Prostate gland (tissue), 2 donors: ENCODE data around the gene IL6R. TPM values are rescaled to one million over a fixed set of nuclear protein-coding genes. Genes with fewer than 3 reads are reported as not detected.

Experiments used
- DNase-seq: peaks from one replicate; pipeline ENCODE4 v3.0.0-alpha.2; 2019; ENCODE audit warnings: low spot score
- H3K27ac ChIP-seq, 2 donors: fragments of 200-600 bp; sonication (generic); 2 replicates each; pipeline ENCODE4 v1.5.1; 2017 to 2019
- H3K27me3 ChIP-seq: fragments of 200-600 bp; sonication (generic); replicated peaks from 2 replicates; pipeline ENCODE4 v1.5.1; 2019; ENCODE audit not compliant: insufficient read depth
- H3K36me3 ChIP-seq, 2 donors: fragments of 200-600 bp; sonication (generic); 1 replicate in 1 of 2; 2 replicates in 1 of 2; pipeline versions ENCODE4 v1.5.1 to v1.8.1; 2017 to 2019
- H3K4me1 ChIP-seq: fragments of 200-600 bp; sonication (generic); replicated peaks from 2 replicates; pipeline ENCODE4 v1.5.1; 2019
- H3K4me3 ChIP-seq, 2 donors: fragments of 200-600 bp; sonication (generic); 2 replicates each; pipeline ENCODE4 v1.5.1; 2017 to 2019
- H3K9me3 ChIP-seq: fragments of 200-600 bp; sonication (generic); 2 replicates; pipeline ENCODE4 v1.5.1; 2017
- POLR2A ChIP-seq: fragments of 450-650 bp; IDR thresholded peaks from one replicate; pipeline ENCODE4 v1.6.1; 2016; ENCODE audit warnings: antibody characterized with exemption, mild to moderate bottlenecking
- POLR2AphosphoS5 ChIP-seq: sonication (generic); formaldehyde crosslinking; IDR thresholded peaks from one replicate; pipeline ENCODE4 v1.6.1; 2017; ENCODE audit warnings: antibody characterized with exemption
- WGBS: methylation state at CpG from one replicate; pipeline ENCODE4 v1.1.5; 2018; 5-methylcytosine and 5-hydroxymethylcytosine counted together
- intact Hi-C: fragments of 100-400 bp; cut with DNase I; formaldehyde crosslinking; loops from one replicate; pipeline ENCODE4 v1.14.2; 2022
- total RNA-seq, 2 donors: library from RNA; depleted of rRNA; stranded (reverse); fragments of >200 nt; gene quantifications; one replicate each; pipeline ENCODE4 v1.1.0, GENCODE V29; 2016
- TF ChIP-seq, protein P1 (sequence below), 4 experiments: fragments of 200-600 bp in 2 of 4; fragments of 450-650 bp in 2 of 4; sonication (generic) in 2 of 4; IDR thresholded peaks; 1 replicate in 3 of 4; 2 replicates in 1 of 4; pipeline ENCODE4 v1.5.1; 2016 to 2019; ENCODE audit warnings: antibody characterized with exemption in 4 of 4, mild to moderate bottlenecking in 2 of 4, moderate library complexity in 2 of 4

IL6R gene
- total RNA-seq, 2 donors from 2014 or later: 70.1 to 80.7 TPM

DNA sequence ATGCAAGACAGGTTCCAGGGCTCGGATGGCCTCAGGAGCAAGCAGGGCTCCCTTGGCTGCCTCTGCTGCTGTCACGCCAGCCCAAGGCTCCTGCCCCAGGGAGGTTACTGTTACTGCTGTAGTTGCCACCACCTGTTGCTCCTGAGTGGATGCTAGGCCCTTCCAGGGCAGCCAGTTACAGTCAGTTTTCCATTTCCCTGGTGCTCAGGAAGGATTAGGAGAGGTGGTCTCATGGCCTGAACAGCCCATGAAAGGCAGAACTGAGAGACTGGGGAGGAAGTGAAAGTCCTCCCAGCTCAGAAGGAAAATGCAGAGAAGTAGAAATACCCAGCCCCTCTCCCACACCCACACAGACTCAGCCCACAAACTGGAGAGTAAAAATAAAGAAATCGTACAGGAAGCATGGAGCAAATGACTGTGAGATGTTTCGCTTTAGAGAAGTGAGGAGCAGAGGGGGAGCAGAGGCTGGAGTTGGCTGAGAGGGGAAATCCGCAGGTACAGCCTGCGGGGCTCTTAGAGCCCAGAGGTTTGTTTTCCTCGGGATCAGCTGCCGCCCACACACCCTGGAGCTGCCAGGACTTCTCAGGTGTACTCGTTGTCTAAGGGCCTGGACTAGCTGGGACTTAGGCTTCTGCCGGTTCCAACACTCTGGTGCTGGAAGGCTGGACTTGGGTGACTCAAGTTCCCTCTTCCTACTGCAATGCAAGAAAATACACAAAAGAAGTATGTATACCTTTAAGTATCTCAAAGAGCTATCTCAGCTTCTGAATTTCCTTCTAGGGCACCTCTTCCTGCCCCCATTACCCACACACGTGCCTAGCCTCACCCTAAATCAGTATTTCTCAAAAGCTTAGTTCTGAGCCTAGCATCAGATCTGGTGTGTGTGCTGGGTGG lies 2.3 kb downstream of the IL6R start:
- DNase-seq: peak; percentile 77
- Histone ChIP-seq H3K9me3 (no peaks in the 10 kb centered on the region), H3K36me3 (no peaks in the 10 kb centered on the region), H3K4me3 (peak overlapping the region in 1 of 2 donors; percentile 84), H3K27me3 (no peaks in the 10 kb centered on the region), H3K4me1 (no peaks in the 10 kb centered on the region), H3K27ac (peak overlapping the region; percentile 97 to 98)
- TF ChIP-seq POLR2AphosphoS5: peak; percentile 48
- TF ChIP-seq, protein P1, sequence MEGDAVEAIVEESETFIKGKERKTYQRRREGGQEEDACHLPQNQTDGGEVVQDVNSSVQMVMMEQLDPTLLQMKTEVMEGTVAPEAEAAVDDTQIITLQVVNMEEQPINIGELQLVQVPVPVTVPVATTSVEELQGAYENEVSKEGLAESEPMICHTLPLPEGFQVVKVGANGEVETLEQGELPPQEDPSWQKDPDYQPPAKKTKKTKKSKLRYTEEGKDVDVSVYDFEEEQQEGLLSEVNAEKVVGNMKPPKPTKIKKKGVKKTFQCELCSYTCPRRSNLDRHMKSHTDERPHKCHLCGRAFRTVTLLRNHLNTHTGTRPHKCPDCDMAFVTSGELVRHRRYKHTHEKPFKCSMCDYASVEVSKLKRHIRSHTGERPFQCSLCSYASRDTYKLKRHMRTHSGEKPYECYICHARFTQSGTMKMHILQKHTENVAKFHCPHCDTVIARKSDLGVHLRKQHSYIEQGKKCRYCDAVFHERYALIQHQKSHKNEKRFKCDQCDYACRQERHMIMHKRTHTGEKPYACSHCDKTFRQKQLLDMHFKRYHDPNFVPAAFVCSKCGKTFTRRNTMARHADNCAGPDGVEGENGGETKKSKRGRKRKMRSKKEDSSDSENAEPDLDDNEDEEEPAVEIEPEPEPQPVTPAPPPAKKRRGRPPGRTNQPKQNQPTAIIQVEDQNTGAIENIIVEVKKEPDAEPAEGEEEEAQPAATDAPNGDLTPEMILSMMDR (IDR thresholded peaks at IDR 0.05): no peak
- 45% methylated on average over 11 of the region's 11 CpGs for WGBS
- intact Hi-C loops: loop anchor here (10.0 kb wide), 2 partner anchors 53 to 147 kb away; partner anchors contain the start of gene UBE2Q1

DNA sequence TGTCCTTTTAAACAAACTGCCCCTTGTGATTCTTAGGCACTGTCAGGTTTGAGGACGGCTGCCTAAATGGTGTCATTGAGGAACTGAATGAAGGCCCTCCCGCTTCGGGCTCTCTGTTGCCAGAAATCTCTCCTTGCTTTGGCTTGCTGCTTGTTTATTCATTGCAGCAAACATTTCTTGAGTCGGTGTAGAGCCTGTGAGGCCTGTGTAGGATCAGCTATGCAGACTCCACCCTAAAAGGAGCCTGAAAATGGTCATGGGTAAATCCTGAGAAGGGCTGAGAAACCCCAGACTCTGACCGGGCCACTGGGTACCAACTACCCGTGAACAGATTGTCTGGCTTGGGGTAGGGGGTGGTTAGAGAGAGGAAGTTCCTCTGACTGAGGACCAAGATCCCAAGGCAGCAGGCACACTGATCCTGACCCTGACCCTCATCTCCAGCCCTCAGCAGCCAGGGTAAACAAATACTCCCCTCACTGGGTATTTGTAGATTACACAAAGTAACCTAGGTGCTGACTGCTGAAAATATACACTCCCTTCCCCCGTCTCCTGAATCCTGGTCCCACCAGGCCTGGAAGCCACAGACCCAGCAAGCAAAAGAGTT lies 3.1 kb downstream of the IL6R start:
- TF ChIP-seq, protein P1 (IDR thresholded peaks at IDR 0.05): no peak
- TF ChIP-seq POLR2AphosphoS5: peak; percentile 48
- H3K36me3 ChIP-seq: no peaks in the 10 kb centered on the region
- no peaks in the 10 kb centered on the region for H3K4me1 ChIP-seq
- 57% methylated on average over 7 of the region's 7 CpGs for WGBS
- intact Hi-C loops: loop anchor here (10.0 kb wide), 2 partner anchors 53 to 147 kb away; partner anchors contain the start of gene UBE2Q1
- no peaks in the 10 kb centered on the region for H3K27me3 ChIP-seq
- H3K9me3 ChIP-seq: no peaks in the 10 kb centered on the region
- peak overlapping the region; percentile 97 to 98 for H3K27ac ChIP-seq
- peak; percentile 59 for DNase-seq
- peak overlapping the region in 1 of 2 donors; percentile 84 for H3K4me3 ChIP-seq

DNA sequence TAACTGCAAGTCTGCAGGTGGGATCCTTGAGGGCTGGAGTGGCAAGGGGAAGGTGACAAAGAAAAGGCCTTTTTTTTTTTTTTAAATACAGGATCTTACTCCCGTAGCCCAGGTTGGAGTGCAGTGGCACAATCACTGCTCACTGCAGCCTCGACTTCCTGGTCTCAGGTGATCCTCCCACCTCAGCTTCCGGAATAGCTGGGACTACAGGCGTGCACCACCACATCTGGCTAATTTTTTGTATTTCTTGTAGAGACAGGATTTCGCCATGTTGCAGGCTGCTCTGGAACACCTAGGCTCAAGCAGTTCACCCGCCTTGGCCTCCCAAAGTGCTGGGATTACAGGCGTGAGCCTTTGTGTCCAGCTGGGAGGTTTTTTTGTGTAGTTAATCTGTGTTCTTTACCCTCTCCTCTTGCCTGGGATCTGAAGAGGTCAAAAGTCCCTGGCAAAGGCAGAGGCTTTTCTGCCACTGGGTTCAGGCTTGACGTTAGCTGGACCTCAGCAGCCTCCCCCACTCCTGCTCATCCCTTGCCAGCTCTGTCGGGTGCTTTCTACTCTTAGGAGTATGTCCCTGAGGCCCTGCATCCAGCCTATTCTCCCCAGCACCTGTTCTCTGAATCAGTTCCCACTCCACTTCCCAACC lies 5.2 kb downstream of the IL6R start:
- H3K36me3 ChIP-seq: no peaks in the 10 kb centered on the region
- H3K9me3 ChIP-seq: no peaks in the 10 kb centered on the region
- H3K4me1 ChIP-seq: peaks cover 11% of the 10 kb centered on the region
- H3K4me3 ChIP-seq: no peak overlapping the region
- no peak for DNase-seq
- intact Hi-C loops: loop anchor here (10.0 kb wide), 1 partner anchor 214 kb away; no protein-coding TSS in a partner anchor
- no peaks in the 10 kb centered on the region for H3K27me3 ChIP-seq
- H3K27ac ChIP-seq: peak overlapping the region in 1 of 2 donors; percentile 10
- 88% methylated on average over 9 of the region's 9 CpGs for WGBS
- TF ChIP-seq POLR2A (no peak), POLR2AphosphoS5 (no peak)
- TF ChIP-seq, protein P1 (IDR thresholded peaks at IDR 0.05): no peak

DNA sequence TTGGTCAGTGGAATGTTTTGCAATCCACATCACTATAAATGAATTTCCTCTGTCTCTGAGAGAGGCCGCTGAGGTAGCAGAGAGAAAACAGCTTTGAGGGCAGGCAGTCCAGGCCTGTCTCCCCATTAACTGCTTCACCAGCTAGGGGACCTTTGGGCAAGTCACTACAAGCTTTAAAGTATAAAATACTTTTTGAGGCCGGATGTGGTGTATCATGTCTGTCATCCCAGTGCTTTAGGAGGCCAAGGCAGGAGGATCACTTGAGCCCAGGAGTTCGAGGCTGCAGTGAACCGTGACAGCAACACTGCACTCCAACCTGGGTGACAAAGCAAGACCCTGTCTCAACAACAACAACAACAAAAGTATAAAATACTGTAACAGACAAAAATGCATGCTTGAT lies 6.4 kb downstream of the IL6R start:
- no peak for TF ChIP-seq POLR2AphosphoS5
- TF ChIP-seq, protein P1 (IDR thresholded peaks at IDR 0.05): no peak
- TF ChIP-seq POLR2A: no peak
- H3K36me3 ChIP-seq: no peaks in the 10 kb centered on the region
- no peaks in the 10 kb centered on the region for H3K9me3 ChIP-seq
- DNase-seq: no peak
- intact Hi-C loops: loop anchor here (10.0 kb wide), 1 partner anchor 213 kb away; no protein-coding TSS in a partner anchor
- no peaks in the 10 kb centered on the region for H3K27me3 ChIP-seq
- no peak overlapping the region for H3K4me3 ChIP-seq
- peaks cover 11% of the 10 kb centered on the region for H3K4me1 ChIP-seq
- WGBS: 87% methylated on average over 4 of the region's 4 CpGs
- H3K27ac ChIP-seq: no peak overlapping the region
